Left lung (tissue), 10 donors: Measurements from ENCODE around the gene ARHGAP15. TPM values are rescaled to one million over a fixed set of nuclear protein-coding genes. Genes with fewer than 3 reads are reported as not detected.
A peak's percentile ranks its signal among the peaks of the same experiment; 100 is the strongest.

Source experiments
- ATAC-seq: fragments of 200-7000 bp; cut with Tn5 transposase; one replicate; pipeline ENCODE4 v1.9.1; 2020; ENCODE audit warnings: moderate library complexity
- DNase-seq, 4 donors: peaks; one replicate each; pipeline ENCODE4 v3.0.0-alpha.2; 2013 to 2020
- H3K27ac ChIP-seq, 2 donors: fragments of 200-600 bp; sonication (generic) in 1 of 2; one replicate each; pipeline versions ENCODE4 v1.5.0 to v1.8.0; 2020 to 2021
- H3K27me3 ChIP-seq, 2 donors: fragments of 200-600 bp; sonication (generic) in 1 of 2; one replicate each; pipeline versions ENCODE4 v1.5.0 to v1.8.0; 2020 to 2021
- H3K36me3 ChIP-seq, 2 donors: fragments of 200-600 bp; sonication (generic) in 1 of 2; one replicate each; pipeline versions ENCODE4 v1.5.0 to v1.8.0; 2020 to 2021
- H3K4me1 ChIP-seq, 2 donors: fragments of 200-600 bp; one replicate each; pipeline ENCODE4 v1.8.0; 2021
- H3K4me3 ChIP-seq, 2 donors: fragments of 200-600 bp; sonication (generic) in 1 of 2; one replicate each; pipeline versions ENCODE4 v1.5.0 to v1.8.0; 2020 to 2021; ENCODE audit warnings: mild to moderate bottlenecking in 1 of 2
- H3K9me3 ChIP-seq, 2 donors: fragments of 200-600 bp; sonication (generic) in 1 of 2; one replicate each; pipeline versions ENCODE4 v1.5.0 to v1.8.0; 2020 to 2021
- CTCF ChIP-seq, 2 donors: fragments of 200-600 bp; sonication (generic) in 1 of 2; IDR thresholded peaks; one replicate each; pipeline versions ENCODE4 v1.5.0 to v1.8.0; 2021; ENCODE audit warnings: antibody characterized with exemption in 2 of 2
- intact Hi-C, 2 donors: fragments of 100-400 bp; cut with DNase I; formaldehyde crosslinking; loops; one replicate each; pipeline versions ENCODE4 v1.11.2 to v1.14.2; 2022
- polyA plus RNA-seq, 6 donors: library from polyadenylated mRNA; unstranded; fragments of 120-200 nt; gene quantifications; one replicate each; pipeline ENCODE4 v1.2.1, GENCODE V29; 2013; ENCODE audit not compliant: insufficient read length in 6 of 6
- total RNA-seq, 2 donors: library from RNA; stranded (reverse); fragmentation: NEBNext Ultra II Directional; extraction: Animal tissue kit (Norgen Biotek cat#: 25700); gene quantifications; one replicate each; pipeline ENCODE4 v1.2.1, GENCODE V29; 2021
- donor health status: DM: no; HTN: yes; CAD: no.
- donor health status: DM: no; HTN: no; CAD: no.

ARHGAP15 gene
- total and polyA plus RNA-seq, 8 donors: 16.8 to 48.3 (median 30.2) TPM

GRCh38 chr2:143392358-143392757, 263.1 kb downstream of the ARHGAP15 start:
- no peak overlapping the region for H3K27ac ChIP-seq
- intact Hi-C loops: no loop called here
- H3K9me3 ChIP-seq: no peaks in the 10 kb centered on the region
- ATAC-seq: no peak
- no peak for TF ChIP-seq CTCF (IDR thresholded peaks at IDR 0.05)
- H3K4me3 ChIP-seq: no peak overlapping the region
- no peaks in the 10 kb centered on the region for H3K4me1 ChIP-seq
- H3K36me3 ChIP-seq: no peaks in the 10 kb centered on the region
- H3K27me3 ChIP-seq: no peaks in the 10 kb centered on the region
- DNase-seq: no peak

GRCh38 chr2:143394062-143394461, 264.8 kb downstream of the ARHGAP15 start:
- Histone ChIP-seq H3K4me1 (peaks cover 3 to 6% of the 10 kb centered on the region in 2 donors), H3K36me3 (no peaks in the 10 kb centered on the region), H3K4me3 (no peak overlapping the region), H3K27me3 (no peaks in the 10 kb centered on the region), H3K27ac (no peak overlapping the region), H3K9me3 (no peaks in the 10 kb centered on the region)
- ATAC-seq (no peak), DNase-seq (no peak)
- intact Hi-C loops: no loop called here
- TF ChIP-seq CTCF (IDR thresholded peaks at IDR 0.05): no peak

- Histone ChIP-seq H3K27ac (no peak overlapping the region), H3K27me3 (no peaks in the 10 kb centered on the region), H3K36me3 (no peaks in the 10 kb centered on the region), H3K4me1 (peaks cover 3 to 6% of the 10 kb centered on the region in 2 donors), H3K9me3 (no peaks in the 10 kb centered on the region), H3K4me3 (no peak overlapping the region)
- DNase-seq: peak in 1 of 4 donors; percentile 8
- ATAC-seq: peak; percentile 77
- intact Hi-C loops: no loop called here
- no peak for TF ChIP-seq CTCF (IDR thresholded peaks at IDR 0.05)
Observed at GRCh38 chr2:143397884-143398614, 268.8 kb downstream of the ARHGAP15 start.

GRCh38 chr2:143398781-143399180, 269.6 kb downstream of the ARHGAP15 start:
- no peak for DNase-seq

More at GRCh38 chr2:143398781-143399180, 269.6 kb downstream of the ARHGAP15 start:
- Histone ChIP-seq H3K4me1 (peaks cover 3 to 6% of the 10 kb centered on the region in 2 donors), H3K27ac (no peak overlapping the region), H3K27me3 (no peaks in the 10 kb centered on the region), H3K9me3 (no peaks in the 10 kb centered on the region), H3K4me3 (no peak overlapping the region), H3K36me3 (no peaks in the 10 kb centered on the region)
- intact Hi-C loops: no loop called here
- ATAC-seq: no peak
- no peak for TF ChIP-seq CTCF (IDR thresholded peaks at IDR 0.05)
